Vagina (tissue), 2 donors: ENCODE measurements around the gene IFT80. TPM values are rescaled to one million over a fixed set of nuclear protein-coding genes. Genes with fewer than 3 reads are reported as not detected.

Source experiments
- DNase-seq, 2 donors: peaks; one replicate each; pipeline ENCODE4 v3.0.0-alpha.2; 2017; ENCODE audit errors: extremely low spot score in 2 of 2
- H3K27ac ChIP-seq: fragments of 200-600 bp; sonication (generic); one replicate; pipeline ENCODE4 v1.5.1; 2019
- H3K27me3 ChIP-seq: fragments of 200-600 bp; sonication (generic); one replicate; pipeline ENCODE4 v1.5.1; 2019
- H3K36me3 ChIP-seq, 2 donors: fragments of 200-600 bp; sonication (generic); one replicate each; pipeline ENCODE4 v1.5.1; 2017 to 2019
- H3K4me1 ChIP-seq: fragments of 200-600 bp; sonication (generic); one replicate; pipeline ENCODE4 v1.5.1; 2019
- H3K4me3 ChIP-seq, 2 donors: fragments of 200-600 bp; sonication (generic); 1 replicate in 1 of 2; 2 replicates in 1 of 2; pipeline ENCODE4 v1.5.1; 2016 to 2019
- H3K9me3 ChIP-seq: fragments of 200-600 bp; sonication (generic); one replicate; pipeline ENCODE4 v1.5.1; 2019
- POLR2A ChIP-seq, 2 donors: fragments of 450-650 bp; IDR thresholded peaks; one replicate each; pipeline ENCODE4 v1.6.1; 2017; ENCODE audit warnings: antibody characterized with exemption in 2 of 2, mild to moderate bottlenecking in 2 of 2, moderate library complexity in 2 of 2
- POLR2AphosphoS5 ChIP-seq, 2 donors: sonication (generic); formaldehyde crosslinking; IDR thresholded peaks; one replicate each; pipeline ENCODE4 v1.9.0; 2017; ENCODE audit warnings: antibody characterized with exemption in 2 of 2, mild to moderate bottlenecking in 2 of 2, low read depth in 1 of 2; ENCODE audit not compliant: insufficient read depth in 1 of 2
- intact Hi-C: fragments of 100-400 bp; cut with DNase I; formaldehyde crosslinking; loops from one replicate; pipeline ENCODE4 v1.15.1; 2023
- total RNA-seq: library from RNA; depleted of rRNA; stranded (reverse); fragments of >200 nt; gene quantifications from one replicate; pipeline ENCODE4 v1.2.3, GENCODE V29; 2016
- TF ChIP-seq, protein P1 (sequence below), 3 experiments: fragments of 450-650 bp in 2 of 3; fragments of 200-600 bp in 1 of 3; sonication (generic) in 1 of 3; IDR thresholded peaks; one replicate each; pipeline ENCODE4 v1.5.1; 2017 to 2019; ENCODE audit warnings: antibody characterized with exemption in 3 of 3, mild to moderate bottlenecking in 2 of 3, moderate library complexity in 2 of 3

Gene IFT80
- total RNA-seq, 1 donor from 2014 or later: 8.3 TPM

DNA sequence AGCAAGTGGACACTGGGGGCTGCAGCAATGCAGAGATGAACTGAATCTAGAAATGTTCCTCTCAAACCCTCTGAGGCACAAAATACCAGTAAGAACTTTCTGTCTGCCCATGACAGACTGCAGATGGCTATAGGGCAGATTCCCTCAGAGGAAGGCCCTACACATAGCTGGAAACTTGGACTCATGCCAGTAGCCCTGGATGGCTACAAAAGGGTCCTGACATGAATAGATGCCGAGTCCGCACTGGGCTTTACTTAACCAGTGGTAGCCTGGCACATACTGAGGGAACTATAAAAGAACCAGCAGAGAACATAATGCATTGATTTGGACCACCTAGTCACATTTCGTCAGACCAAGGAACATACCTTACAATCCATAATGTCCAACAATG is 107.1 kb downstream of the IFT80 start:
- no peaks in the 10 kb centered on the region for H3K36me3 ChIP-seq
- H3K4me1 ChIP-seq: no peaks in the 10 kb centered on the region
- intact Hi-C loops: no loop called here
- H3K27me3 ChIP-seq: no peaks in the 10 kb centered on the region
- H3K4me3 ChIP-seq: no peak overlapping the region
- no peak for TF ChIP-seq POLR2AphosphoS5 (IDR thresholded peaks at IDR 0.05; ENCODE audit: insufficient read depth in 1 of 2, low read depth in 1 of 2)
- no peak for TF ChIP-seq POLR2A (IDR thresholded peaks at IDR 0.05)
- TF ChIP-seq, protein P1, sequence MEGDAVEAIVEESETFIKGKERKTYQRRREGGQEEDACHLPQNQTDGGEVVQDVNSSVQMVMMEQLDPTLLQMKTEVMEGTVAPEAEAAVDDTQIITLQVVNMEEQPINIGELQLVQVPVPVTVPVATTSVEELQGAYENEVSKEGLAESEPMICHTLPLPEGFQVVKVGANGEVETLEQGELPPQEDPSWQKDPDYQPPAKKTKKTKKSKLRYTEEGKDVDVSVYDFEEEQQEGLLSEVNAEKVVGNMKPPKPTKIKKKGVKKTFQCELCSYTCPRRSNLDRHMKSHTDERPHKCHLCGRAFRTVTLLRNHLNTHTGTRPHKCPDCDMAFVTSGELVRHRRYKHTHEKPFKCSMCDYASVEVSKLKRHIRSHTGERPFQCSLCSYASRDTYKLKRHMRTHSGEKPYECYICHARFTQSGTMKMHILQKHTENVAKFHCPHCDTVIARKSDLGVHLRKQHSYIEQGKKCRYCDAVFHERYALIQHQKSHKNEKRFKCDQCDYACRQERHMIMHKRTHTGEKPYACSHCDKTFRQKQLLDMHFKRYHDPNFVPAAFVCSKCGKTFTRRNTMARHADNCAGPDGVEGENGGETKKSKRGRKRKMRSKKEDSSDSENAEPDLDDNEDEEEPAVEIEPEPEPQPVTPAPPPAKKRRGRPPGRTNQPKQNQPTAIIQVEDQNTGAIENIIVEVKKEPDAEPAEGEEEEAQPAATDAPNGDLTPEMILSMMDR (IDR thresholded peaks at IDR 0.05): no peak
- no peak for DNase-seq
- H3K27ac ChIP-seq: no peak overlapping the region
- no peaks in the 10 kb centered on the region for H3K9me3 ChIP-seq

DNA sequence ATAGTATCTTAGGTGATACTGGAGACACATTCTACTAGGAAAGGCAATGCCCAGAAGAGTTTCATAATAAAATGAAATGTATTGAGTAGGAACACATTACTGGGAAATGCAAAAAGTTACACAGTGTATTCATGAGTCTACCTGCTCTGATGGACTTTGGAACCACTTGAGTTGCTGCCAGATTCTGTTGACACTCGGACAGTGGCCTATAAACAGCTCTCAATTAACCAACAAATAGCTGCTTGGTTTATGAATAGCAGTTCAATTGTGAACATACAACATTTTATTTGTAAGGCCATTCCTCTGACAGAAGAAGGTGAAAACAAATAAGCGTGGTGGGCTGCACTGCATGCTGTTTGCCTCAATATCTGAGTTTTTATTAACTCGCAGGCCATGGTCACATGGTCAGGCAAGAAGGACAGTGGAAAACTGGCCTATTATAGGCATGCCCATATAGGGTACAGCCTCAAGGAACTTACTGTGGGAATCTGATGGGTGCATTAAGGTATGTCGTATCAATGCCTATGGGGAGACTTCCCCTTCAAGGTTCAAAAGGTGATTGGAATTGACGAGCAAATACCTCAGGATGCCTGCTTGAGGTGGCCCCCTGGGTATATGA is 107.6 kb downstream of the IFT80 start:
- no peaks in the 10 kb centered on the region for H3K9me3 ChIP-seq
- no peak overlapping the region for H3K27ac ChIP-seq

DNA sequence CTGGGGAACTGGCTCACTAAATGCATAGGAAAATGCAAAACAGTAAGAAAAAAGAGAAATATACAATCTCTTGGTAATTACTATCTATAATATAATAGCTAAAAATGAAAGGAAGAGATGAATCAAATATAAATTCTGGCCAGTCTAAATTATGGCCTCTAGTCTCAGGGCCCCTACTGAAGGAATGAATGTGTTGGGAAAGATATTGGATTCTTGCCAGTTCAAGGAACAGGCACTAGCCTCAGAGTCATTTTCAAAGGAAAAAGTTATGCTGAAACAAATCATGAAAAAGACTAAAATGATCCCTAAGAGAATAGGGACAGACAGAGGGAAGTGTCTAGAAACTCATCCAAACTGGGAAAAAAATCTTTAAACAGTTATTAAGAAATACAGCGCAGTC is 111.4 kb downstream of the IFT80 start:
- H3K27me3 ChIP-seq: no peaks in the 10 kb centered on the region
- no peak overlapping the region for H3K27ac ChIP-seq
- H3K4me3 ChIP-seq: no peak overlapping the region
- no peak for TF ChIP-seq POLR2AphosphoS5 (IDR thresholded peaks at IDR 0.05; ENCODE audit: insufficient read depth in 1 of 2, low read depth in 1 of 2)
- TF ChIP-seq, protein P1 (IDR thresholded peaks at IDR 0.05): no peak
- no peak for TF ChIP-seq POLR2A (IDR thresholded peaks at IDR 0.05)
- no peaks in the 10 kb centered on the region for H3K9me3 ChIP-seq
- DNase-seq: no peak
- no peaks in the 10 kb centered on the region for H3K4me1 ChIP-seq
- H3K36me3 ChIP-seq: no peaks in the 10 kb centered on the region
- intact Hi-C loops: no loop called here

More for the DNA sequence above, 107.6 kb downstream of the IFT80 start:
- TF ChIP-seq POLR2AphosphoS5 (IDR thresholded peaks at IDR 0.05; ENCODE audit: insufficient read depth in 1 of 2, low read depth in 1 of 2): no peak
- TF ChIP-seq POLR2A (IDR thresholded peaks at IDR 0.05): no peak
- TF ChIP-seq, protein P1 (IDR thresholded peaks at IDR 0.05): no peak
- Histone ChIP-seq H3K4me3 (no peak overlapping the region), H3K27me3 (no peaks in the 10 kb centered on the region), H3K4me1 (no peaks in the 10 kb centered on the region), H3K36me3 (no peaks in the 10 kb centered on the region)
- no peak for DNase-seq
- intact Hi-C loops: no loop called here

DNA sequence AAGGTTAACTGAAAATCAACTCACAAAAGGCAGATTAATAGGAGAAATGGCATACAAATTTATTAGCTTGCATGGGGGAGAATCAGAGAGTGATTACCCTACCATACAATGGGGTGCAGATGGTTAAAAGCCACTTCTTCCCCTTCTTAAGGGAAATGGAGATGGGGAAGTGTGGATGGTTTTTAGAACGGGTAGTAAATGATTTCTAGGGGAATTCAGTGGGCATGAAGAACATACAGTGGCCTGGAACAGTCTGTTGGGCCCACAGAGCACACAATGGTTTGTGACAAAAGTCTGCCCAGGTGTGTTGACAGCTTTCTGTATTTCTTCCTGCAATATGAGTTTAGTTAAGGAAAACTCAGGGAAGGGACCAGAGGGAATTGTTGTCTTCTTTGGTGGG is 112.8 kb downstream of the IFT80 start:
- intact Hi-C loops: no loop called here
- no peak overlapping the region for H3K4me3 ChIP-seq
- H3K27me3 ChIP-seq: no peaks in the 10 kb centered on the region
- no peaks in the 10 kb centered on the region for H3K9me3 ChIP-seq
- no peak overlapping the region for H3K27ac ChIP-seq
- H3K4me1 ChIP-seq: no peaks in the 10 kb centered on the region
- no peak for DNase-seq
- no peaks in the 10 kb centered on the region for H3K36me3 ChIP-seq
- TF ChIP-seq POLR2A (IDR thresholded peaks at IDR 0.05) (no peak), POLR2AphosphoS5 (IDR thresholded peaks at IDR 0.05; ENCODE audit: insufficient read depth in 1 of 2, low read depth in 1 of 2) (no peak)
- TF ChIP-seq, protein P1 (IDR thresholded peaks at IDR 0.05): no peak

DNA sequence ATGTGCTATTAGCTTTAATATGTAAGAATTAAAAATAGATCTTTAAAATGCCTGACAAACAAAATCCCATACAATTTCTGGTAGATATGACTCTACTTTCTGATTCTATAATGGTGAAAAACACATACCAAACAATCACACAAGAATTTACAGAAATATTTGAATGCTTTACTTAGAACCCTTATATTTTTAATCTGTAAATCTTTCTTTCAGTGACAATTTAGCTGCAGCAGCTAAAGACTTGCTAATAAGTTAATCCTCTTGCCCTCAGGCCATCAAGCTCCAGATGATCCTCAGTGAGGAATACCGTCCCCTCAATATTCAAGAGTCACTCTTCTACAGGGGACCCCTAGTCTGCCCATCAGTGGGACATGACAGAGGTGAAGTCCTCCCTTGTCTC is 118.2 kb downstream of the IFT80 start:
- intact Hi-C loops: no loop called here
- H3K27ac ChIP-seq: no peak overlapping the region
- H3K4me1 ChIP-seq: no peaks in the 10 kb centered on the region
- H3K36me3 ChIP-seq: peaks cover 0 to 4% of the 10 kb centered on the region in 2 donors
- no peaks in the 10 kb centered on the region for H3K9me3 ChIP-seq
- H3K27me3 ChIP-seq: no peaks in the 10 kb centered on the region
- H3K4me3 ChIP-seq: no peak overlapping the region
- TF ChIP-seq, protein P1 (IDR thresholded peaks at IDR 0.05): no peak
- TF ChIP-seq POLR2A (IDR thresholded peaks at IDR 0.05): no peak
- DNase-seq: no peak
